Cardiac fibroblast (primary cell): ENCODE results near the gene LGALS1.

Experiments used
- DNase-seq, 2 donors: peaks; one replicate each; pipeline versions ENCODE4 v3.0.0 to v3.0.0-alpha.2; 2010; ENCODE audit warnings: low read depth in 2 of 2
- H3K4me3 ChIP-seq, 2 donors: replicated peaks in 1 of 2; 1 replicate in 1 of 2; 2 replicates in 1 of 2; pipeline ENCODE4 v1.5.1; 2011; ENCODE audit warnings: low read depth in 2 of 2, low read length in 2 of 2, mild to moderate bottlenecking in 2 of 2, moderate library complexity in 1 of 2
- TF ChIP-seq, protein P1 (sequence below): IDR thresholded peaks from one replicate; pipeline ENCODE4 v1.5.1; 2011; ENCODE audit warnings: low read depth, mild to moderate bottlenecking, low read length, inconsistent platforms

Gene LGALS1

DNA sequence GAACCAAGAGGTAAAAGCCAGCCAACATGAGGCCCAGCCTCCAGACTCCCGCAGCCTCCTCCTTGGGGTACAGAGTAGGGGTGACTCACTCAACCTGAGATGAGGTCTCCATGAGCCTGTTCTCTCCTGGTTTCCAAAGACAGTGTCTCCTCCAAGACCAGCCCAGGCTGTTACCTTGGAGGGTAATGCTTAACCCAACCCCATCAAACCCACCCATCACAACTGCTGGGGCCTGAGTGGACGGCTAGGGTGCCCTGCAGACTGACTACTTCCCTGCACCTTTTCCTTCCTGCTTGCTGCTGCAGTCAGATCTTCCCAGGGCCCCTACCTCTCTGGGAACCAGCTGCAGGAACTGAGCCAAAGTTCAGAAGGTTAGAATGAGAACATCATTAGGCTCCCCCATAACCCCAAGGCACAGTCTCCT is 5.6 kb downstream of the LGALS1 start:
- DNase-seq: peak; percentile 35 to 72

DNA sequence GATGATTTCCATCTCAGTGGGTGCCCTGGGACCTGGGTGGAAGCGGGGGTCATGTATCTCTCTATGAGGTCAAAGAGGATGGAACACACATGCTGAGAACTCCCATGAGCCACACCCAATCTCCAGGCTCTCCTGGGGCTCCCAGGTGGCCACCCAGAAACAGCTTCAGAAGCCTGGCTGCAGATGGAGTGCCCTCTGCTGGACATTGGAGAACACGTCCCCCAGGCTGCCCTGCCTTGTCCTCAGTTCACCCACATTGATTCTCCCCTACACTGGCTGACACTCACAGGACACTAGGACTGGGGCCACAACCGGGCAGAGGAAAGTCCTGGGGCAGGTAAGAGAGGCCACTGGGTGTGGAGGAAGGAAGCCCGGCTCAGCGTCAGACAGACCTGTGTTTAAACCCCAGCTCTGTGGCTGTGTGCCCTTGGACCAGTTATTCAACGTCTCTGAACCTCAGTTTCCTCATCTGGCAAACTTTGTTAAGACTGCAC is 6.2 kb downstream of the LGALS1 start:
- peak; percentile 84 to 90 for DNase-seq
- TF ChIP-seq, protein P1, sequence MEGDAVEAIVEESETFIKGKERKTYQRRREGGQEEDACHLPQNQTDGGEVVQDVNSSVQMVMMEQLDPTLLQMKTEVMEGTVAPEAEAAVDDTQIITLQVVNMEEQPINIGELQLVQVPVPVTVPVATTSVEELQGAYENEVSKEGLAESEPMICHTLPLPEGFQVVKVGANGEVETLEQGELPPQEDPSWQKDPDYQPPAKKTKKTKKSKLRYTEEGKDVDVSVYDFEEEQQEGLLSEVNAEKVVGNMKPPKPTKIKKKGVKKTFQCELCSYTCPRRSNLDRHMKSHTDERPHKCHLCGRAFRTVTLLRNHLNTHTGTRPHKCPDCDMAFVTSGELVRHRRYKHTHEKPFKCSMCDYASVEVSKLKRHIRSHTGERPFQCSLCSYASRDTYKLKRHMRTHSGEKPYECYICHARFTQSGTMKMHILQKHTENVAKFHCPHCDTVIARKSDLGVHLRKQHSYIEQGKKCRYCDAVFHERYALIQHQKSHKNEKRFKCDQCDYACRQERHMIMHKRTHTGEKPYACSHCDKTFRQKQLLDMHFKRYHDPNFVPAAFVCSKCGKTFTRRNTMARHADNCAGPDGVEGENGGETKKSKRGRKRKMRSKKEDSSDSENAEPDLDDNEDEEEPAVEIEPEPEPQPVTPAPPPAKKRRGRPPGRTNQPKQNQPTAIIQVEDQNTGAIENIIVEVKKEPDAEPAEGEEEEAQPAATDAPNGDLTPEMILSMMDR: peak; percentile 98
- no peak overlapping the region for H3K4me3 ChIP-seq

More for the DNA sequence above, 5.6 kb downstream of the LGALS1 start:
- TF ChIP-seq, protein P1: no peak
- no peak overlapping the region for H3K4me3 ChIP-seq

DNA sequence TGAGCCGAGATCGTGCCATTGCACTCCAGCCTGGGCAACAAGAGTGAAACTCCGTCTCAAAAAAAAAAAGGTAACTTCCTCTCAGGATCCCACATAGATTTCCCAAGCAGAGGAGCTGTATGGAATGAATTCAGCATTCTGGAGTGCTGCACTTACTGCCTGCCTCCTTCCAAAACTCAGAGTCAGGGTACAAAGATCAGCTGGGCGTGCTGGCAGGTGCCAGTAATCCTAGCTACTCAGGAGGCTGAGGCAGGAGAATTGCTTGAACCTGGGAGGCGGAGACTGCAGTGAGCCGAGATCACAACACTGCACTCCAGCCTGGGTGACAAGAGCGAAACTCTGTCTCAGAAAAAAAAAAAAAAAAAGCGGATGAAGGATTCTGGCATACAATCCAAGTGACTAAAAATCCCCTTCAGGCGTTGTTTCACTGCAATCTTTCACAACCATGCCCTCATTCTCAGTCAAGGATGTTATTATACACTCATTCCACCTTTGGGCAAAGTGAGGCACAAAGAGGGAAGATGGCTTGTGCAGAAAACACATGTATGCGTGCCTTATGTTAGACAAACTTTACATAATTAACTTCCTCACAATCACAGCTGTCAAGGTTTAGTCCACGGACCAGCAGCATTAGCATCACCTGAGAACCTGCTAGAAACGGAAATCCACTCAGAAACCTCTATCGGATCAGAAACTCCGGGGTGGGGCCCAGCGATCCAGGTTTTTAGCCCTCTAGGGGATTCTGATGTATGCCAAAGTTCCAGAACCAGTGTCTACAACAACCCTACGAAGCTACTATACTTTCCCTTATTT is 9.6 kb downstream of the LGALS1 start:
- no peak for DNase-seq
- TF ChIP-seq, protein P1: no peak
- H3K4me3 ChIP-seq: no peak overlapping the region

DNA sequence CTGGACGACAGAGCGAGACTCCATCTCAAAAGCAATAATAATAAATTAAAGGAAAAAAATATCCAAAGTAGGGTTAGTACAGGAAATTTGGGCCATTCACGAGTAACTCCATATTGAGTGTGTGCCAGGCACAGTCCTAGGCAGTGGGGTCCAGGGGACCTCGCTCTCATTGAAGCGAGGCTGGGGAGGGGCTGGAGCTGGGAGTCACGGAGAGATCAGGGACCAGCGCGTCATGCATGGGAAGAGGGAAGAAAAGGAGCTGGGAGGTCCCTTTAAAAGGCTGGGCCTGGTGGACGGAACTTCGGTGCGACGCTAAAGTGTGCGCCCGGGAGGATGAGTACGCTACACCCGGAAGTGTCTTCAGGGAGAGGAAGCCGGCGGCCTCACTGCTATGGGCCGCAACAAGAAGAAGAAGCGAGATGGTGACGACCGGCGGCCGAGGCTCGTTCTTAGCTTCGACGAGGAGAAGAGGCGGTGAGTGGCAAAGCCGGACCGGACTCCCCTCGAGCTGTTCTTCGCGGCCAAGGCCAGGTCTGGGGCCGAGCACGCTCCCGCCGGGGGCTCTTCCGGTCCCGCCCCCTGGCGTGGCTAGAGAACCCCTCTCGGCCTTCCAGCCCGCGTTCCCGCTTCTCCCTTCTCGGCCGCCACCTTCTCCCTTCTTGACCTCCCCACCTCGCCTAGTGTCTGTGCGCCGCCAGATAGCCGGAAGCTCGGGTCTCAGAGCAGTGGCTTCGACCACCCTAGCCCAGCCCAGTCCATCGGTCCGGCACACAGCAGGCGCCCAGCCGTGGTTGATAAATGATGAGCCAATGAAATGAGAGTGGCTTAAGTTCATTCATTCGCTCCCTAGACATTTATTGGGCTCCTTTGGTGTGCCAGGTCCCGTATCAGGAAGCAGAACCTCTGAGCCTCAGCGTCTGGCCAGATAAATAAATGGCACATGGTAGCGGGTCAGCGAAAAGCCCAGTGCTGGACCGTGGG is 10.9 kb downstream of the LGALS1 start, which contains the start of gene NOL12:
Gene NOL12, plus strand, starts transcription at position 342 of the 981 bp plus-strand sequence. Its CDS starts 50 bp downstream, at position 392.
- DNase-seq: peak; percentile 91 to 94
- H3K4me3 ChIP-seq: peak within 1 kb of the TSS; percentile 88 to 96
- TF ChIP-seq, protein P1: no peak

DNA sequence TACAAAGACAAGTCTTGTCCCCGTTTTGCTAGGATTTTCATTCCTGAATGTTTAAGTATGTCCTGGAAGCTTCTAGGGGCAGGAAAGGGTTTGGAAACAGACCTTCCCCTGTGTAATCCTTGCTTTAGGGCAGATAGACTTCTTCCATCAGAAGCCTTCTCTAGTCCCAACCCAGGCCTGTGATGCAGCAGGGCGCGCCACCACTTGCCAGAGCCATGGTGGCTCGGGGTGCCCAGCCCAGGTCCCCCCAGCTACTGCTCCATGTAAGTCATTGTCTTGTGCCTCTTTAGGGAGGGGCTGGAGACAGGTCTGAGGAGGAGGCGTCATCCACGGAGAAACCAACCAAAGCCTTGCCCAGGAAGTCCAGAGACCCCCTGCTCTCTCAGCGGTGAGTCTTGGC is 15.0 kb downstream of the LGALS1 start:
- TF ChIP-seq, protein P1: no peak
- DNase-seq: no peak
- no peak overlapping the region for H3K4me3 ChIP-seq

DNA sequence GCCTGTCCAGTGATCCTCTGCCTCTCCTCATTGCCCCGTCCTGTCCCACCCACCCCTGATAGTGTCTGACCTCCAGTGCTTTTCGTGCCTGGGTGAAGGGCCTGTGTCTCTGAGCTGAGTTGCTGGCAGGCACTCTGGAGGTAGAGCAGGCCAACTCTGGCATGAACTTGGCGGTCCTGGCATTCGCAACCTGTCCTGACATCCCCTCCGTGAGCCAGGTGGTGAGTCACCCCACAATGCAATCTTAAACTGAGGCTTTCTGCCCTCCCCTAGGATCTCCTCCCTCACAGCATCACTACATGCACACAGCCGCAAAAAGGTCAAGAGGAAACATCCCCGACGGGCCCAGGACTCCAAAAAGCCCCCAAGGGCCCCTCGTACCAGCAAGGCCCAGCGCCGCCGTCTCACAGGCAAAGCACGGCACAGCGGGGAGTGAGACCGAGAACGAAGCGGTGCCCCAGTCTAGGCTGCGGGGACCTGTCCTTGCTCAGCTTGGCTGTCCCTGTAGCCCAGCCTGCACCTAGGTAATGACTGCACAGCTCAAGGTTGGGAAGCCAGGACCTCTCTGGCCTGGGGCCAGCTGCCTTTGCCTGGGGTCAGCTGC is 15.6 kb downstream of the LGALS1 start:
- H3K4me3 ChIP-seq: no peak overlapping the region
- TF ChIP-seq, protein P1: no peak
- no peak for DNase-seq
